ENCODE results near the gene FMR1.

Gene FMR1

DNA sequence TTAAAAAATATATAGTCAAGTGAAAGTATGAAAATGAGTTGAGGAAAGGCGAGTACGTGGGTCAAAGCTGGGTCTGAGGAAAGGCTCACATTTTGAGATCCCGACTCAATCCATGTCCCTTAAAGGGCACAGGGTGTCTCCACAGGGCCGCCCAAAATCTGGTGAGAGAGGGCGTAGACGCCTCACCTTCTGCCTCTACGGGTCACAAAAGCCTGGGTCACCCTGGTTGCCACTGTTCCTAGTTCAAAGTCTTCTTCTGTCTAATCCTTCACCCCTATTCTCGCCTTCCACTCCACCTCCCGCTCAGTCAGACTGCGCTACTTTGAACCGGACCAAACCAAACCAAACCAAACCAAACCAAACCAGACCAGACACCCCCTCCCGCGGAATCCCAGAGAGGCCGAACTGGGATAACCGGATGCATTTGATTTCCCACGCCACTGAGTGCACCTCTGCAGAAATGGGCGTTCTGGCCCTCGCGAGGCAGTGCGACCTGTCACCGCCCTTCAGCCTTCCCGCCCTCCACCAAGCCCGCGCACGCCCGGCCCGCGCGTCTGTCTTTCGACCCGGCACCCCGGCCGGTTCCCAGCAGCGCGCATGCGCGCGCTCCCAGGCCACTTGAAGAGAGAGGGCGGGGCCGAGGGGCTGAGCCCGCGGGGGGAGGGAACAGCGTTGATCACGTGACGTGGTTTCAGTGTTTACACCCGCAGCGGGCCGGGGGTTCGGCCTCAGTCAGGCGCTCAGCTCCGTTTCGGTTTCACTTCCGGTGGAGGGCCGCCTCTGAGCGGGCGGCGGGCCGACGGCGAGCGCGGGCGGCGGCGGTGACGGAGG, at the start of gene FMR1:
TSS of gene FMR1 (plus strand) at position 728 of the 831 bp plus-strand sequence. CDS start 261 bp downstream, outside the sequence.
- peak within 1 kb of the TSS; percentile 90 for H3K27ac Mint-ChIP-seq
- H3K4me3 Mint-ChIP-seq: peak within 1 kb of the TSS; percentile 87
- H3K4me1 Mint-ChIP-seq (ENCODE audit: low read depth): peaks cover 18% of the 10 kb centered on the region
- H3K27me3 Mint-ChIP-seq (ENCODE audit: low read depth): no peaks in the 10 kb centered on the region
- no peaks in the 10 kb centered on the region for H3K9me3 Mint-ChIP-seq
- no peaks in the 10 kb centered on the region for H3K36me3 Mint-ChIP-seq (ENCODE audit: low read depth)

DNA sequence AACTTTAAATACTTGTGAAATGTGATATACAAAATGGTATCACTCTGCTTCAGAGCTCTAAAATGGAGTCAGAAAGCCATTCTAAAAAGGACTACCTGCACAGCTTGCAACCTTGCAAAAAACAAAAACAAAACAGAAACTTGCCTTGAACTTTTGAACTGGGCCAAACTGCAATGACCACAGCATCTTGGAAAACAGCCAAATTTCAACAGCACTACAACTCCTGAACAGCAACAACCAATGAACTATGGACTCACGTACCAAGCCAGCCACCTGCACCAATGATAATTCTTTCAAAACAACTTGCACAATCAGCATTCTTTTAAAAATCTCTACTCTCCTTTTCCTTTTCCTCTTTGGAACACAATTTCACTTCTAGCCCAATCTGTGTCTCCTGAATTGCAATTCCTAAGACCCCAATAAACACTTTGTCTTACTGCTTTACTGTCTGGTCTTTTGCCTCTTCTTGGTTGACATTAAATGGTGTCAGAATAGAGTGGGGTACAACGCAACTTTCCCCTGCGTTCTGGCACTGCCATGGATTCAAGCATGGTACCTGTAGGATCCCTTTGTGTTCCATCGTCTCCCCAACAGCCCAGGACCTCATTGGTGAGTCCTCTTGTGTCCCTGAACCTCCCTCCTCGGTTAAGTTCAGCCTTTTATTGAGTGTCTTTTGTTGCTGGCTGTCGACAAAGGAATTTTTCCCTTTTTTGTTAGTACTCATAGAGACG, 35.7 kb upstream of the FMR1 start:
- Mint-ChIP-seq H3K4me3 (no peak overlapping the region), H3K4me1 (ENCODE audit: low read depth) (no peaks in the 10 kb centered on the region), H3K36me3 (ENCODE audit: low read depth) (no peaks in the 10 kb centered on the region), H3K27me3 (ENCODE audit: low read depth) (no peaks in the 10 kb centered on the region), H3K9me3 (peaks cover 3% of the 10 kb centered on the region), H3K27ac (no peak overlapping the region)

DNA sequence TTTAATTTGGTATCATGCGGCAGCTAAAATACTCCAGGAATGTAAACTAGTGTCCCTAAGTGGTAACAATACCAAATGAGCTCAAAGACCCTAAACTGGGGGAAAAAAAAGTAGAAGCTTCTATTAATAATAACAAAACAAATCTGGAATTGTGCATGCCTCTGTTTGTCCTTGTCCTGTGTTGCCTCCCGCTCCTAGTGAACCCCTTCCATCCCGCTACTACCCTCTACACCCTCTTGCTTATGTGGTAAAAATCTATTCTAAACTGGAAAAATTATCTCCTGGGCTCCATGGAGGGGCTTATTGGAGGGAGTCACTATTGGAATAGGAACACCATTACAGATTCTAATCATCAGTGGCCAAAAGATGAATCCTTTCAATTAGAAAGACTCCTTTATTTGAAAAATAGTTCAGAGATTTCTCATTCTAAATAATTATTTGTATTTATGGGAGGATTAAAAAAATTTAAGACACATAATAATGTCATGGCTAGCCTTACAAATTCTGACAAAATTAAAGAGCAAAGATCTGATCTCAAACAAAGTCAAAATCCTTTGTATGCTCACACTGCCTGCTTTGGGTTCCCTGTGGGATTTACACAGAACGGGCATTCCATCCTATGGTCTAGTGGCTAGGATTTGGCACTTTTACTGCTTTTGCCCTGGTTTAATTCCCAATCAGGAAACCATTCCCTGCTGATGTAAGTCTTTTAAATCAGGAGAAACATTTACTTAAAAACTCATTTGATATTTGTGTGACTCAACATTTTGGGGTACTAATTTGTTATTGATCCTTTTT, 34.7 kb upstream of the FMR1 start:
- Mint-ChIP-seq H3K4me1 (ENCODE audit: low read depth) (no peaks in the 10 kb centered on the region), H3K9me3 (peaks cover 3% of the 10 kb centered on the region), H3K27me3 (ENCODE audit: low read depth) (no peaks in the 10 kb centered on the region), H3K27ac (no peak overlapping the region), H3K36me3 (ENCODE audit: low read depth) (no peaks in the 10 kb centered on the region), H3K4me3 (no peak overlapping the region)

DNA sequence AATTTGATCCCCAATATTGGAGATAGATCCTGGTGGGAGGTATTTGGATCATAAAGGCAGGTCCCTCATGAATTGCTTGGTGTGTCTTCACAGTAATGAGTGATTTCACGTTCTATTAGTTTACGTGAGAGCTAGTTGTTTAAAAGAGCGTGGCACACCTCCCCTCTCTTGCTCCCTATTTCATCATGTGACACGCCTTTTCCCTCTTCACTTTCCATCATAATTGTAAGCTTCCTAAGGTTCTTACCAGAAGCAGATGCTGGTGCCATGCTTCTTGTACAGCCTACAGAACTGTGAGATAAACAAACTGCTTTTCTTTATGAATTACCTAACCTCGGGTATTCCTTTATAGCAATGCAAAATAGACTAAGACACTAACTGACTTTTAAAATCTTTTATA, 34.0 kb upstream of the FMR1 start:
- peaks cover 3% of the 10 kb centered on the region for H3K9me3 Mint-ChIP-seq
- no peaks in the 10 kb centered on the region for H3K36me3 Mint-ChIP-seq (ENCODE audit: low read depth)
- H3K27me3 Mint-ChIP-seq (ENCODE audit: low read depth): no peaks in the 10 kb centered on the region
- no peaks in the 10 kb centered on the region for H3K4me1 Mint-ChIP-seq (ENCODE audit: low read depth)
- no peak overlapping the region for H3K27ac Mint-ChIP-seq
- no peak overlapping the region for H3K4me3 Mint-ChIP-seq

DNA sequence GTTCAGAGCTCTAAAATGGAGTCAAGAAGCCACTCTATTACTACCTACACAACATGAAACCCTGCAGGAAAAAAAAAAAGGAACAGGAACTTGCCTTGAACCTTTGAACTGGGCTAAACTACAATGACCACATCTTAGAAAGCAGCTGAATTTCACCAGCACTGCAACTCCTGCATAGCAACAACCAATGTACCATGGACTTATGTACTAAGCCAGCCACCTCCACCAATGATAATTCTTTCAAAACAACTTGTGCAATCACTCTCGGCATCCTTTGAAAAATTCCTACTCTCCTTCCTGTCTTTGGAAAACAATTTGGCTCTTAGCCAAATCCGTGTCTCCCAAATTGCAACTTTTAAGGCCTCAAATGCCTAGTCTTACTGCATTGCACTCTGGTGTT, 26.8 kb upstream of the FMR1 start:
- Mint-ChIP-seq H3K4me1 (ENCODE audit: low read depth) (no peaks in the 10 kb centered on the region), H3K4me3 (no peak overlapping the region), H3K9me3 (peaks cover 3% of the 10 kb centered on the region), H3K27me3 (ENCODE audit: low read depth) (no peaks in the 10 kb centered on the region), H3K36me3 (ENCODE audit: low read depth) (no peaks in the 10 kb centered on the region), H3K27ac (no peak overlapping the region)

DNA sequence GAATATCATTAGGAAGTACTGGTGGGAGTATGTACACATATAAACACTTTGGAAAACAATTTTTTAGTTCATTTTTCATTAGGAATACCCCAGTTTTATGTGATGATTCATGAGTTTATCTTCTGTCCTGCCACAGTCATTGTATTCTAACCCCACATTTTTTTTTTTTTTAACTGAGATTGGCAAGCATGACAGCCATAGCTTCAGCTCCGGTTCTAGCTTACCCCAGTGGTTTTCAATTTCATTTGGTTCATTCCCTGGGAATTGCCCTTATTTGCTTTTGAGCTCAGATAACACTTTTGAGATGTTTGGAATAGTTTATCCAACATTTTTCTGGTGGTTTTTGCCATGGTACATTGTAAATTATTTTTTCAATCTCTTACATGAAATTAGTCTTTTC, 21.0 kb upstream of the FMR1 start:
- Mint-ChIP-seq H3K9me3 (no peaks in the 10 kb centered on the region), H3K4me1 (ENCODE audit: low read depth) (no peaks in the 10 kb centered on the region), H3K27me3 (ENCODE audit: low read depth) (no peaks in the 10 kb centered on the region), H3K27ac (no peak overlapping the region), H3K4me3 (no peak overlapping the region), H3K36me3 (ENCODE audit: low read depth) (no peaks in the 10 kb centered on the region)

DNA sequence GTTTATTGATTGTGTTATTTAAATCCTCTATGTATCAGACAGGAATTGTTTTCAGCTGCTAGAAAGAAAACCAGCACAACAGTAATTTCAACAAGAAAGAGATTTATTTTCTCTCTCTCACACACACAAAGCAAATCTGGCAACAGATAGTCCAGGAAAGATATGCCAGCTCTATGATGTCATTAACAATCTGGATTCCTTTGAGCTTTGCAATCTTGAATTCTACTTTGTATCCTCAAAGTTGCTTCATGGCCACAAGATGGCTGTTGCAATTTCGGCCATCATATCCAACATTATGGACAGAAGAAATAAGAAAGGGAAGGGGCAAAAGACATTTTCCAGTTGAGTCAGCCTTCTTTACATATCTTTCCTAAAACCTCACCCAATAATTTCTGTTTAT, 19.8 kb upstream of the FMR1 start:
- Mint-ChIP-seq H3K4me1 (ENCODE audit: low read depth) (no peaks in the 10 kb centered on the region), H3K36me3 (ENCODE audit: low read depth) (no peaks in the 10 kb centered on the region), H3K27ac (no peak overlapping the region), H3K4me3 (no peak overlapping the region), H3K27me3 (ENCODE audit: low read depth) (no peaks in the 10 kb centered on the region), H3K9me3 (no peaks in the 10 kb centered on the region)

DNA sequence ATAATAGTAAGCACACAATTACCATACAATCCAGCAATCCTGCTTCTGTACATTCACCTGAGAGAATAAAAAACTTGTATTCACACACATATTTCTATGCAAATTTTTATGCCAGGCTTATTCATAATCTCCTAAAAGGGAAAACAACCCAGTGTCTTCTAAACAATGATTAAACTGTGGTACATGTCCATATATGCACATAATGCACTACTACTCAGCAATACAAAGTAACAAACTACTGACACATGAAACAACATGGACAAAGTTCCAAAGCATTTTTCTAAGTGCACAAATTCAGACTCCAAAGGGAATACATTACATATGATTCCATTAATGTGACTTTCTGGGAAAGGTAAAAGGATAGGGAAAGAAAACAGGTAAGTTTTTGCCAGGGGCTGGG, 18.0 kb upstream of the FMR1 start:
- H3K27me3 Mint-ChIP-seq (ENCODE audit: low read depth): no peaks in the 10 kb centered on the region
- no peaks in the 10 kb centered on the region for H3K36me3 Mint-ChIP-seq (ENCODE audit: low read depth)
- H3K4me3 Mint-ChIP-seq: no peak overlapping the region
- H3K9me3 Mint-ChIP-seq: no peaks in the 10 kb centered on the region
- H3K27ac Mint-ChIP-seq: no peak overlapping the region
- no peaks in the 10 kb centered on the region for H3K4me1 Mint-ChIP-seq (ENCODE audit: low read depth)

DNA sequence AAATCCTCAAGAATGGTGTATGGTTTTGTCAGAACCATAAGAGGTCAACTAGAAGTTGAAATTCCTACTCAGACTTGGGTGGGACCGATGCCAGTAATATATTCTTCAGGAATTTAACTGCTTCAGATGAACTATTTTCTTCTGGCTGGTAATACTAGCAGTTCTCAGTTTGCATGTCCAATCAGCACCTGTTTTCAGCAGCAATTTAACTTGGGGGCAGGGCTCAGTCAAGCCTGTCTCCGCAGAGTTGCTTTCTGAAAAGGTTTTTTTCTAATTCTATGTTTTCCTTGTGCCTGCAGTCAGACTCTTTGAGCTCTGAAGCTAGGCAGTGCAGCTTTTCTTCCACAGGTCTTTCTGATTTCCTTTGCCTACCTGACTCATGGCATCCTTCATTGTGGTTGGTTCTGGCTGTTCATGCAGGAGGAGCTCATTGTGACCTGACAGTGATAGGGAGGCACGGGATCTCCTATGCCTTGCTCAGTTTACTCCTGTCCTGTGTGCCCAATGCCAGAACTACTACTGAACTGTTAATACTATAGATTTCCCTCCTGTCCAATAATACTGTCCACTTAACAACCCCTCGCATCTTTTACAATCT, 17.3 kb upstream of the FMR1 start:
- H3K4me1 Mint-ChIP-seq (ENCODE audit: low read depth): no peaks in the 10 kb centered on the region
- no peak overlapping the region for H3K27ac Mint-ChIP-seq
- H3K36me3 Mint-ChIP-seq (ENCODE audit: low read depth): no peaks in the 10 kb centered on the region
- no peaks in the 10 kb centered on the region for H3K27me3 Mint-ChIP-seq (ENCODE audit: low read depth)
- no peak overlapping the region for H3K4me3 Mint-ChIP-seq
- H3K9me3 Mint-ChIP-seq: no peaks in the 10 kb centered on the region

DNA sequence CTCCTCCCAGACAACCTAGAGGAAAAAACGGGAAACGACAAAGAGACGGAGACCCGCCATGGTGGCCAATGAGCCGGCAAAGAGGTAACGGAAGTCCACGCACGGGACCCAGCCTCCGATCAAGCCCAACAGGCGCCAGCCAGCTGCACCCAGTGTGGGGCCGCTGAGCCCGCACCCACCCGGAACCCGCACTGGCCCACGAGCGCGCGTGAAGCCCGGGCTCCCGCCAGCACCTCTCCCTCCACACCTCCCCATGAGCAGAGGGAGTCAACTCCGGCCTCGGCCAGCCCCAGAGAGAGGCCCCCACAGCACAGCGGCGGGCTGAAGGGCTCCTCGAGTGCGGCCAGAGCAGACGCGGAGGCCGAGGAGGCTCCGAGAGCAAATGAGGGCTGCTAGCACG, 14.6 kb upstream of the FMR1 start:
- Mint-ChIP-seq H3K27ac (no peak overlapping the region), H3K4me1 (ENCODE audit: low read depth) (no peaks in the 10 kb centered on the region), H3K36me3 (ENCODE audit: low read depth) (no peaks in the 10 kb centered on the region), H3K9me3 (no peaks in the 10 kb centered on the region), H3K27me3 (ENCODE audit: low read depth) (no peaks in the 10 kb centered on the region), H3K4me3 (no peak overlapping the region)

DNA sequence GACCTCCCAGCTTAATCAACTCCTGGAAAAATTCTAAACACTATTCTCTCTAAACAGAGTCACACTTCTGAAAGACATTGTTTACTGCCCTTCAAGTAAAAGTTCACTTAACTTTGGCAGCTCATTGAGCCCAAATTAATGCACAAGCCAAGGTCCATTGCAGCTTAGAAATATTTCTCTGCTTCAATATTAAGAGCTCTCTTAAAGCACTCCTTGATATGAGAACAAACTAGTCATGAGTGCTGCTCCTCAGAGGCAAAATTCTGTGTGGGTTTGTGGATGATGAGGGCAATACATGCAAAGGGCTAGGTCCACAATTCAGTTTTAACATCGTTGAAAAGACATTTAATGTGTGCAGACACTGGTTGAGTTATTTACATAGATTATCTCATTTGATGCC, 12.8 kb upstream of the FMR1 start:
- no peak overlapping the region for H3K4me3 Mint-ChIP-seq
- no peaks in the 10 kb centered on the region for H3K9me3 Mint-ChIP-seq
- H3K4me1 Mint-ChIP-seq (ENCODE audit: low read depth): no peaks in the 10 kb centered on the region
- no peaks in the 10 kb centered on the region for H3K36me3 Mint-ChIP-seq (ENCODE audit: low read depth)
- no peaks in the 10 kb centered on the region for H3K27me3 Mint-ChIP-seq (ENCODE audit: low read depth)
- no peak overlapping the region for H3K27ac Mint-ChIP-seq

DNA sequence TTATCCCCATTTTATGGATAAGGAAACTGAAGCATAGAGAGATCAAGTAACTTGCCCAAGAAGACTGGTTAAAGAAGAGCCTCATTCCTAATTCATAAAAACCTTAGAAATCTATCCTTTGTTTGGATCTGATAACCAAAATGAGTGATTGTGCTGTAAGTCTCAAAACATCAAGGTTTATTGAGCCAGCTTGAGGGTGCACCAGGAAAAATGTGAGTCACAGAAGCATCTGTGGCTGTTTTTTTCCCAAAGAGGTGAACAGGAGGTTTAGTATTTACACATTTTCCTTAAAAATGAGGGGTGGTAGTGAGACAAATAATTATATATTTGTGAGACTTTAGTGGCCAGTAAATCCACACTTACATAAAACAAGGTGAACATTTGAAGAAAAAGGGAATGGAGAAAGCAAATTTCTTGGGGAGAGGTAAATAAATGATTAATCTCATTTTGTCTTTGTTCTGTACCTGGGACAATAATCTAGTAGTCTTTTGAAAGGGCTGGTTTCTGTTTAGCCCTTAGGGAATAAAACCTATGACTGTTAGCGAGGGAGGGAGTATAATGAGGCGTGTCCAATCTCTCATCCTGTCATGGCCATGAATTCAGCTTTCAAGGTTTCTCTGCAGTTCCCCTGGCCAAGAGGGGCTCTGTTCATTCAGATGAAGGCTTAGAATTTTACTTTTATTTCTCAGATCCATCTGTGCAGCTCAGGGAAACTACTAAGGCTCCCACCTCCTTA, 12.2 kb upstream of the FMR1 start:
- Mint-ChIP-seq H3K9me3 (no peaks in the 10 kb centered on the region), H3K27ac (no peak overlapping the region), H3K27me3 (ENCODE audit: low read depth) (no peaks in the 10 kb centered on the region), H3K36me3 (ENCODE audit: low read depth) (no peaks in the 10 kb centered on the region), H3K4me1 (ENCODE audit: low read depth) (no peaks in the 10 kb centered on the region), H3K4me3 (no peak overlapping the region)

DNA sequence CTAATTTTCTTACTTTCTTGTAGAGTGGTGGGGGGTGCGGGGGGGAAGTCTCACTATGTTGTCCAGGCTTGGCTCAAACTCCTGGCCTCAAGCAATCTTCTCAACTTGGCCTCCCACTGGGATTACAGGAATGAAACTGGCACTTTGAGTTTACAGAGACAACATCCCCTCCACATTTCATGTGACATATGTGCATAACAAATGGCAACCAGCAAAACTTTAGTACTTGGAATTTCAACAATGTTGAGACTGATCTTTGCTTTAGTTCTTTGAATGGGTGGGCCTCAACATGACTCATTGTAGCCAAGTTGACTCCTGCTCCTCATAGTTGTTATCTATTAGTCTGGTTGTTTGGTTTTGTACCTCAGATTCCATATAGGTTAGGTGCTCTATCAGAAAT, 11.4 kb upstream of the FMR1 start:
- no peak overlapping the region for H3K27ac Mint-ChIP-seq
- H3K4me1 Mint-ChIP-seq (ENCODE audit: low read depth): no peaks in the 10 kb centered on the region
- no peaks in the 10 kb centered on the region for H3K27me3 Mint-ChIP-seq (ENCODE audit: low read depth)
- H3K36me3 Mint-ChIP-seq (ENCODE audit: low read depth): no peaks in the 10 kb centered on the region
- no peaks in the 10 kb centered on the region for H3K9me3 Mint-ChIP-seq
- no peak overlapping the region for H3K4me3 Mint-ChIP-seq

All from T-helper 1 cell treated with Interleukin-12 subunit alpha and Interleukin-12 subunit beta and Interleukin-4 antibody, amounts not matched to agents 30 μg/mL and 1 μg/mL, for 36 hours (primary cell).